GM23248 (cell line): Measurements from ENCODE around the gene HDAC9. TPM values are rescaled to one million over a fixed set of nuclear protein-coding genes. Genes with fewer than 3 reads are reported as not detected.
"Not testable (repeated sequence)": the region's sequence is repeated elsewhere in the genome, so short reads cannot be mapped to it uniquely, and the experiment has no call there.

Source experiments
- DNase-seq: peaks from one replicate; pipeline ENCODE4 v3.0.0-alpha.2; 2015
- H2AFZ ChIP-seq: fragments of 200-600 bp; sonication (generic); 2 replicates; pipeline ENCODE4 v1.6.1; 2016; ENCODE audit warnings: antibody characterized with exemption
- H3F3A ChIP-seq: fragments of 200-600 bp; sonication (generic); 2 replicates; pipeline ENCODE4 v1.6.1; 2016; ENCODE audit warnings: mild to moderate bottlenecking, antibody characterized with exemption, mixed run types; ENCODE audit not compliant: insufficient read depth
- H3K27ac ChIP-seq: fragments of 200-600 bp; sonication (generic); 2 replicates; pipeline ENCODE4 v1.5.1; 2016; ENCODE audit warnings: mild to moderate bottlenecking
- H3K27me3 ChIP-seq: fragments of 200-600 bp; sonication (generic); replicated peaks from 2 replicates; pipeline ENCODE4 v1.6.1; 2016; ENCODE audit warnings: mild to moderate bottlenecking; ENCODE audit not compliant: insufficient read depth
- H3K36me3 ChIP-seq: fragments of 200-600 bp; sonication (generic); 2 replicates; pipeline ENCODE4 v1.6.1; 2016; ENCODE audit warnings: low read depth, mild to moderate bottlenecking
- H3K4me1 ChIP-seq: fragments of 200-600 bp; sonication (generic); 2 replicates; pipeline ENCODE4 v1.6.1; 2016; ENCODE audit warnings: mild to moderate bottlenecking; ENCODE audit not compliant: insufficient read depth
- H3K4me2 ChIP-seq: fragments of 200-600 bp; sonication (generic); one replicate; pipeline ENCODE4 v1.6.1; 2016; ENCODE audit warnings: mild to moderate bottlenecking; ENCODE audit not compliant: unreplicated experiment
- H3K4me3 ChIP-seq: fragments of 200-600 bp; sonication (generic); 2 replicates; pipeline ENCODE4 v1.5.1; 2016; ENCODE audit warnings: mild to moderate bottlenecking
- H3K79me2 ChIP-seq: fragments of 200-600 bp; sonication (generic); 2 replicates; pipeline ENCODE4 v1.6.1; 2016; ENCODE audit warnings: mild to moderate bottlenecking; ENCODE audit not compliant: insufficient read depth
- H3K9ac ChIP-seq: fragments of 200-600 bp; sonication (generic); 2 replicates; pipeline ENCODE4 v1.6.1; 2016; ENCODE audit warnings: mild to moderate bottlenecking
- H3K9me2 ChIP-seq: fragments of 200-600 bp; sonication (generic); 2 replicates; pipeline ENCODE4 v1.6.1; 2016; ENCODE audit warnings: mixed run types, mild to moderate bottlenecking, moderate library complexity; ENCODE audit not compliant: insufficient read depth
- H3K9me3 ChIP-seq: fragments of 200-600 bp; sonication (generic); one replicate; pipeline ENCODE4 v1.6.1; 2017; ENCODE audit warnings: low read depth
- H4K20me1 ChIP-seq: fragments of 200-600 bp; sonication (generic); 2 replicates; pipeline ENCODE4 v1.6.0; 2016; ENCODE audit not compliant: insufficient read depth
- EZH2 ChIP-seq: fragments of 200-600 bp; sonication (generic); IDR thresholded peaks from 2 replicates; pipeline ENCODE4 v1.6.1; 2018; ENCODE audit warnings: antibody characterized with exemption, mild to moderate bottlenecking; ENCODE audit not compliant: insufficient read depth, poor library complexity, severe bottlenecking
- EZH2phosphoT487 ChIP-seq: fragments of 200-600 bp; sonication (generic); IDR thresholded peaks from 2 replicates; pipeline ENCODE4 v1.6.1; 2018; ENCODE audit warnings: antibody characterized with exemption, moderate library complexity, mild to moderate bottlenecking, low read depth; ENCODE audit not compliant: insufficient read depth
- WGBS, 2 experiments: methylation state at CpG; one replicate each; pipeline ENCODE4 v1.1.6; 2015 to 2017; ENCODE audit warnings: low lambda C conversion rate in 2 of 2, low coverage in 1 of 2; ENCODE audit errors: missing lambda C conversion rate in 2 of 2; 5-methylcytosine and 5-hydroxymethylcytosine counted together
- in situ Hi-C: fragments of 300-500 bp; cut with MboI; formaldehyde crosslinking; loops from 2 replicates; pipeline ENCODE4 v1.15.0; 2020
- polyA plus RNA-seq: library from polyadenylated mRNA; unstranded; fragments of >200 nt; fragmentation: Nextera tagmentation; extraction: Ambion mirVana; gene quantifications from 2 replicates; pipeline ENCODE4 v1.2.1, GENCODE V29; 2016
- total RNA-seq: library from RNA; depleted of rRNA; stranded (reverse); fragments of >200 nt; shearing (Covaris generic); gene quantifications from 2 replicates; pipeline ENCODE4 v1.2.3, GENCODE V29; 2014

Gene HDAC9
- total and polyA plus RNA-seq, 2 experiments from 2014 or later, result 1.6 to 2.1 TPM

DNA sequence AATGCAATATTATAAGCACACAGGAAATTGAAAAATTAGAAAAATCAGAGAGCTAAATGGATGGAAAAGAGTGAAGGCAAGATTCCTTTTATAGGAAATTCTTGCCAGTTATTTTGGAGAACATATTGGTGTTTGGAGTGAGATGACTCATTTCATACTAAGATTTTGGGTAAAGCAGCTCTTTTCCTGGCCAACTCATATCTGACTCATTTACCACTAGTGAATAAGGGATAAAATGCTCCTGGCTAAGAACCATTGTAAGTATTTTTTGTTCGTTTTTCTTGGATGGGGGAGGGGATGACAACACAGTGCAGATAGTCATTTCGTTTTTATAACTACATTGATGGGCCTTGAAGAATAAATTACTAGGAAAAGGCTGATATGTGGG is 482.6 kb downstream of the HDAC9 start:
- peak; percentile 95 for DNase-seq
- in situ Hi-C loops, result no loop called here
- Histone ChIP-seq H3K4me3 (peak overlapping the region; percentile 55), H3F3A (peaks cover 44% of the 10 kb centered on the region), H3K9me3 (no peaks in the 10 kb centered on the region), H3K4me1 (peaks cover 38% of the 10 kb centered on the region), H2AFZ (peak overlapping the region; percentile 61; the same call in 1 of the 2 replicates), H3K79me2 (no peaks in the 10 kb centered on the region), H3K9ac (peak overlapping the region; percentile 36; the same call in 1 of the 2 replicates), H3K4me2 (peak overlapping the region; percentile 86), H3K27ac (peak overlapping the region; percentile 62), H3K36me3 (no peaks in the 10 kb centered on the region), H3K9me2 (no peaks in the 10 kb centered on the region), H3K27me3 (no peaks in the 10 kb centered on the region), H4K20me1 (no peaks in the 10 kb centered on the region)
- WGBS, 2 experiments, result 0% methylated on average over 2 of the region's 2 CpGs
- TF ChIP-seq EZH2 (no peak), EZH2phosphoT487 (no peak)

- H3K4me3 ChIP-seq, DNase-seq, H2AFZ ChIP-seq, H3K36me3 ChIP-seq, H3K79me2 ChIP-seq, H4K20me1 ChIP-seq, H3K27ac ChIP-seq, H3K4me2 ChIP-seq, H3K27me3 ChIP-seq, in situ Hi-C loops, H3K9me2 ChIP-seq, H3K9ac ChIP-seq, H3K9me3 ChIP-seq: not testable (repeated sequence)
- H3K4me1 ChIP-seq, result peaks cover 22% of the 10 kb centered on the region
- H3F3A ChIP-seq, result 0 out of 2 replicates have a peak, but pooled peaks cover 21% of the 10 kb centered on the region
- WGBS, 2 experiments, result 93% methylated on average over 18 to 20 of the region's 20 CpGs
Measured at GRCh38 chr7:18990700-18991099, 495.2 kb downstream of the HDAC9 start.

DNA sequence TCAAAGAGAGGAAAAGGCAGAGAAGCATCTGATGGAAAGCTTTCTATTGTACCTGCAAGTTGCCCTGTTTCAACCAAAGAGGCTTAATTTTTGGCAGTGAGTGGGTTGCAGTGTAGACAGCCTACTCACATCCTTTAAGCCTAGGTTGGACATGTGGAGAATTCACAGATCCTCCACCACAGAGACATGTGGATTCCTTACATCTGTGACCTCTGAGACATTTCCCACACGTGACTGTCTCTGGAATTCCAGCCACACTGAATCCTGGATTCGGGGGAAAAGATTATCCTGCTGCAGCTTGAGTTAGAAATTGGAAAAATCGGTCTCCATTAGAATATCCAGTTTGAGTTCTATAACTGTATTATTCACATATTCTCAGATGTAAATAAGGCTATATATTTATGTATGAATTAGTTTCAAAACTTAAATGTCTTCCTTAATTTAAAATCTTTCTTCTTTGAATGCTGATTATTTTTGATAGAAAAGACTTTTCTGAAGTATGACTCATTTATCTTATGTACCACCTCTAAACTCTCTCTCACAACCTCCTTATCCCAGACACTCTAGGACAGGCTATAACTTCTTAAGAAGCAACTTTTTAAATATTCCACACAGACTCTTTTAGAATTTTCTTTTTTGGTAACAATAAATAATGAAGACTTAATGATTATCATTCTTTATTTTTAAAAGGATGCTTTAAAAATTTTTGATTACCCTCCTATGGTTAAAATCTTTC is 498.6 kb downstream of the HDAC9 start:
- H3K27me3 ChIP-seq, result no peaks in the 10 kb centered on the region
- no peak overlapping the region for H2AFZ ChIP-seq
- no peaks in the 10 kb centered on the region for H3K36me3 ChIP-seq
- peaks cover 42% of the 10 kb centered on the region for H3K4me1 ChIP-seq
- no peak overlapping the region for H3K9ac ChIP-seq
- no peak for TF ChIP-seq EZH2
- TF ChIP-seq EZH2phosphoT487, result no peak
- no peaks in the 10 kb centered on the region for H4K20me1 ChIP-seq
- no peaks in the 10 kb centered on the region for H3K9me3 ChIP-seq
- H3K79me2 ChIP-seq, result no peaks in the 10 kb centered on the region
- 0 out of 2 replicates have a peak, but pooled peaks cover 21% of the 10 kb centered on the region for H3F3A ChIP-seq
- no peak overlapping the region for H3K4me3 ChIP-seq
- 0 out of 2 replicates have a peak overlapping the region, but pooled peaks have one; percentile 4 for H3K27ac ChIP-seq
- in situ Hi-C loops, result no loop called here
- 34 to 37% methylated on average over 3 of the region's 3 CpGs for WGBS, 2 experiments
- peak overlapping the region; percentile 43 for H3K4me2 ChIP-seq
- no peaks in the 10 kb centered on the region for H3K9me2 ChIP-seq
- peak; percentile 43 for DNase-seq

GRCh38 chr7:18995270-18995671 is 499.7 kb downstream of the HDAC9 start:
- Histone ChIP-seq H2AFZ (peak overlapping the region; percentile 52), H4K20me1 (no peaks in the 10 kb centered on the region), H3K9me3 (no peaks in the 10 kb centered on the region), H3K79me2 (no peaks in the 10 kb centered on the region), H3K4me1 (peaks cover 42% of the 10 kb centered on the region), H3K4me2 (peak overlapping the region; percentile 43), H3K36me3 (no peaks in the 10 kb centered on the region), H3K9ac (peak overlapping the region; percentile 8), H3K9me2 (no peaks in the 10 kb centered on the region), H3K4me3 (peak overlapping the region; percentile 56), H3F3A (0 out of 2 replicates have a peak, but pooled peaks cover 21% of the 10 kb centered on the region), H3K27ac (no peak overlapping the region), H3K27me3 (no peaks in the 10 kb centered on the region)
- 11 to 16% methylated on average over 3 of the region's 3 CpGs for WGBS, 2 experiments
- DNase-seq, result peak; percentile 58
- no peak for TF ChIP-seq EZH2phosphoT487
- no peak for TF ChIP-seq EZH2
- in situ Hi-C loops, result no loop called here
